Lower leg skin (tissue), 3 donors: ENCODE data around the gene RSAD2.

Experiments
- POLR2A ChIP-seq, 2 donors: fragments of 450-650 bp; IDR thresholded peaks; one replicate each; pipeline ENCODE4 v1.6.1; 2016 to 2017; ENCODE audit warnings: antibody characterized with exemption in 2 of 2, mild to moderate bottlenecking in 1 of 2, moderate library complexity in 1 of 2
- TF ChIP-seq, protein P1 (sequence below), 3 donors: fragments of 450-650 bp; IDR thresholded peaks; one replicate each; pipeline ENCODE4 v1.5.1; 2016; ENCODE audit warnings: antibody characterized with exemption in 3 of 3, mild to moderate bottlenecking in 3 of 3, moderate library complexity in 2 of 3

DNA sequence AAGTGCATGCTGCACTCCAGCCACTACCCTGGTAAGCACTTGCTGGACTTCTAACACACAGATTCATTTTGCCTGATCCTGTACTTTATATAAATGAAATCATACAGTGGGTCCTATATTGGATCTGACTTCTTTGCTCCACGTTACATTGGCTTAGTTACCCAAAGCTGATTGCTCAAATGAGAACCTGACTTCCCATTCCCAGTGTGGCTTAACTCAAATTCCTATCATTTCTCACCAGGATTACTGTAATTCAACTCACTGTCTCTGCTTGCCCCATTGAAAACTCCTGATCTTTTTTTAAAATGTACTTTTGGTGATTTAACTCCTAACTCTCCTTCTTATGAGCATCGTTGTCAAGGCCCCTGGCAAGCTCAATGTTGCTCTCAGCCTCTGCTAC is 1.4 kb downstream of the RSAD2 start:
- TF ChIP-seq, protein P1, sequence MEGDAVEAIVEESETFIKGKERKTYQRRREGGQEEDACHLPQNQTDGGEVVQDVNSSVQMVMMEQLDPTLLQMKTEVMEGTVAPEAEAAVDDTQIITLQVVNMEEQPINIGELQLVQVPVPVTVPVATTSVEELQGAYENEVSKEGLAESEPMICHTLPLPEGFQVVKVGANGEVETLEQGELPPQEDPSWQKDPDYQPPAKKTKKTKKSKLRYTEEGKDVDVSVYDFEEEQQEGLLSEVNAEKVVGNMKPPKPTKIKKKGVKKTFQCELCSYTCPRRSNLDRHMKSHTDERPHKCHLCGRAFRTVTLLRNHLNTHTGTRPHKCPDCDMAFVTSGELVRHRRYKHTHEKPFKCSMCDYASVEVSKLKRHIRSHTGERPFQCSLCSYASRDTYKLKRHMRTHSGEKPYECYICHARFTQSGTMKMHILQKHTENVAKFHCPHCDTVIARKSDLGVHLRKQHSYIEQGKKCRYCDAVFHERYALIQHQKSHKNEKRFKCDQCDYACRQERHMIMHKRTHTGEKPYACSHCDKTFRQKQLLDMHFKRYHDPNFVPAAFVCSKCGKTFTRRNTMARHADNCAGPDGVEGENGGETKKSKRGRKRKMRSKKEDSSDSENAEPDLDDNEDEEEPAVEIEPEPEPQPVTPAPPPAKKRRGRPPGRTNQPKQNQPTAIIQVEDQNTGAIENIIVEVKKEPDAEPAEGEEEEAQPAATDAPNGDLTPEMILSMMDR (IDR thresholded peaks at IDR 0.05), result no peak
- TF ChIP-seq POLR2A (IDR thresholded peaks at IDR 0.05), result no peak
